ENCODE results near the gene ALOX15B.
A peak's percentile ranks its signal among the peaks of the same experiment; 100 is the strongest.
"Not testable (repeated sequence)": the region's sequence is repeated elsewhere in the genome, so short reads cannot be mapped to it uniquely, and the experiment has no call there.

Gene ALOX15B

GRCh38 chr17:8044819-8045810 lies 6.3 kb downstream of the ALOX15B start:
- no peak for DNase-seq

GRCh38 chr17:8046306-8046928 lies 7.6 kb downstream of the ALOX15B start:
- DNase-seq = no peak

- DNase-seq = no peak
Observed at GRCh38 chr17:8046929-8047768, 8.3 kb downstream of the ALOX15B start.

- DNase-seq = no peak
Observed at GRCh38 chr17:8047769-8048110, 8.9 kb downstream of the ALOX15B start.

- DNase-seq = no peak
Observed at GRCh38 chr17:8048236-8048635, 9.4 kb downstream of the ALOX15B start.

GRCh38 chr17:8048736-8049135 lies 9.9 kb downstream of the ALOX15B start:
- no peak for DNase-seq

- DNase-seq = no peak
Observed at GRCh38 chr17:8051831-8052230, 13.0 kb downstream of the ALOX15B start.

GRCh38 chr17:8052256-8053252 lies 13.7 kb downstream of the ALOX15B start:
- DNase-seq = no peak

- no peak for DNase-seq
Observed at GRCh38 chr17:8053600-8053999, 14.7 kb downstream of the ALOX15B start.

GRCh38 chr17:8055851-8056231 lies 17.0 kb downstream of the ALOX15B start:
- DNase-seq = no peak

GRCh38 chr17:8056232-8056975 lies 17.5 kb downstream of the ALOX15B start:
- peak; percentile 80 for DNase-seq

GRCh38 chr17:8056976-8057625 lies 18.2 kb downstream of the ALOX15B start:
- no peak for DNase-seq

GRCh38 chr17:8057691-8058114 lies 18.8 kb downstream of the ALOX15B start:
- peak; percentile 83 for DNase-seq

GRCh38 chr17:8059131-8059530 lies 20.3 kb downstream of the ALOX15B start:
- no peak for DNase-seq

GRCh38 chr17:8060274-8060673 lies 21.4 kb downstream of the ALOX15B start:
- peak; percentile 79 for DNase-seq

- not testable (repeated sequence) for DNase-seq
Observed at GRCh38 chr17:8061851-8062250, 23.0 kb downstream of the ALOX15B start.

GRCh38 chr17:8062435-8062806 lies 23.6 kb downstream of the ALOX15B start:
- DNase-seq = no peak

- DNase-seq = no peak
Observed at GRCh38 chr17:8062807-8063483, 24.1 kb downstream of the ALOX15B start.

GRCh38 chr17:8063761-8064534 lies 25.1 kb downstream of the ALOX15B start:
- DNase-seq = no peak

All from activated CD4-positive, alpha-beta T cell treated with anti-CD3 and anti-CD28 coated beads, Interleukin-10, Interleukin-2, amounts not matched to agents 100 ng/mL and 50 ng/mL, durations not matched to agents 16 hours and 8 hours (primary cell).